Transverse colon (tissue), 4 donors: ENCODE measurements around the gene ALDH3B1.

Experiments
- POLR2AphosphoS5 ChIP-seq, 3 donors: sonication (generic); formaldehyde crosslinking; IDR thresholded peaks; one replicate each; pipeline ENCODE4 v1.6.1; 2016; ENCODE audit warnings: antibody characterized with exemption in 3 of 3
- TF ChIP-seq, protein P1 (sequence below), 5 experiments: fragments of 200-600 bp in 3 of 5; fragments of 450-650 bp in 2 of 5; sonication (generic) in 3 of 5; IDR thresholded peaks; 1 replicate in 2 of 5; 2 replicates in 3 of 5; pipeline ENCODE4 v1.5.1; 2016 to 2017; ENCODE audit warnings: antibody characterized with exemption in 5 of 5, inconsistent platforms in 3 of 5, mild to moderate bottlenecking in 2 of 5, moderate library complexity in 1 of 5

DNA sequence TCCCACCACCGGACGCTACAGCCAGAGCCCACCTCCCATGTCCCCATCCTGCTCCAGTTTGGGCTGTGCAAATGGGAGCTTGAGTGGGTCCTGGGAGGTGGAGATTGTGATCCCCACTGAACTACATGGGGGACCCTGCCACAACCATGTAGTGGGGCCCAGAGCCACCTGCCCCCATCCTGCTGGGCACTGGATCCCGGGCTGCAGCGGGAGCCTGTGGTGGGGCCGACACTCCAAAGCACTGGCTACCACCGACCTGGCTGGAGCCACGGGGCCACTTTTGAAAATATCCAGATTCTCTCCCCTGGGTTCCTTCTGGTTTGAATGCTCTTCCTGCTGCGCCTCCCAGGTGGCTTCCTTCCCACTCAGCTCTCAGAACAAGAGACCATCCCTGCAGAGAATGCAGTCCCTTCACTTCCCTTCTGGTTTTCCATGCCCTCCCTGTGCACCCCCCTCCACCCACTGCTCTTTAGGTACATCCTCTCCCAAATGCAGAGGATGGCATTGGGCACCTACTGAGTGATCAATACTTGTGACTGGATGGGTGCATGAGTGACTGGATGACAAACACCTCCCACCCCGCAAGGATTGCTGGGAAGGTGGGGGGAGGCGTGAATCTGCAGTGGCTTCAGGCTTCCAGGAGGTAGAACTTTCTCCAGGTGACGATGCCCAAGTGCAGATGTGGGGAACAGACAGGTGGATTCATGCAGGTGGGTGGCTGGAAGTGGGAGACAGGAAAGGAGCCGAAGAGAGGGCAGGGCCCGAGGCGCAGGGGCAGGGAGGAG is 5.4 kb upstream of the ALDH3B1 start:
- TF ChIP-seq, protein P1, sequence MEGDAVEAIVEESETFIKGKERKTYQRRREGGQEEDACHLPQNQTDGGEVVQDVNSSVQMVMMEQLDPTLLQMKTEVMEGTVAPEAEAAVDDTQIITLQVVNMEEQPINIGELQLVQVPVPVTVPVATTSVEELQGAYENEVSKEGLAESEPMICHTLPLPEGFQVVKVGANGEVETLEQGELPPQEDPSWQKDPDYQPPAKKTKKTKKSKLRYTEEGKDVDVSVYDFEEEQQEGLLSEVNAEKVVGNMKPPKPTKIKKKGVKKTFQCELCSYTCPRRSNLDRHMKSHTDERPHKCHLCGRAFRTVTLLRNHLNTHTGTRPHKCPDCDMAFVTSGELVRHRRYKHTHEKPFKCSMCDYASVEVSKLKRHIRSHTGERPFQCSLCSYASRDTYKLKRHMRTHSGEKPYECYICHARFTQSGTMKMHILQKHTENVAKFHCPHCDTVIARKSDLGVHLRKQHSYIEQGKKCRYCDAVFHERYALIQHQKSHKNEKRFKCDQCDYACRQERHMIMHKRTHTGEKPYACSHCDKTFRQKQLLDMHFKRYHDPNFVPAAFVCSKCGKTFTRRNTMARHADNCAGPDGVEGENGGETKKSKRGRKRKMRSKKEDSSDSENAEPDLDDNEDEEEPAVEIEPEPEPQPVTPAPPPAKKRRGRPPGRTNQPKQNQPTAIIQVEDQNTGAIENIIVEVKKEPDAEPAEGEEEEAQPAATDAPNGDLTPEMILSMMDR (IDR thresholded peaks at IDR 0.05) = no peak
- no peak for TF ChIP-seq POLR2AphosphoS5 (IDR thresholded peaks at IDR 0.05)
